PC-9 (cell line): ENCODE results near the gene B9D1.

ENCODE experiments used
- EZH2 ChIP-seq: fragments of 200-600 bp; sonication (generic); IDR thresholded peaks from 2 replicates; pipeline ENCODE4 v1.8.0; 2017; ENCODE audit warnings: antibody characterized with exemption, low read depth
- TF ChIP-seq, protein P1 (sequence below): fragments of 200-600 bp; sonication (generic); conservative IDR thresholded peaks from 2 replicates; pipeline ENCODE4 v1.6.1; 2017; ENCODE audit warnings: mixed run types, antibody characterized with exemption, mild to moderate bottlenecking, moderate library complexity

DNA sequence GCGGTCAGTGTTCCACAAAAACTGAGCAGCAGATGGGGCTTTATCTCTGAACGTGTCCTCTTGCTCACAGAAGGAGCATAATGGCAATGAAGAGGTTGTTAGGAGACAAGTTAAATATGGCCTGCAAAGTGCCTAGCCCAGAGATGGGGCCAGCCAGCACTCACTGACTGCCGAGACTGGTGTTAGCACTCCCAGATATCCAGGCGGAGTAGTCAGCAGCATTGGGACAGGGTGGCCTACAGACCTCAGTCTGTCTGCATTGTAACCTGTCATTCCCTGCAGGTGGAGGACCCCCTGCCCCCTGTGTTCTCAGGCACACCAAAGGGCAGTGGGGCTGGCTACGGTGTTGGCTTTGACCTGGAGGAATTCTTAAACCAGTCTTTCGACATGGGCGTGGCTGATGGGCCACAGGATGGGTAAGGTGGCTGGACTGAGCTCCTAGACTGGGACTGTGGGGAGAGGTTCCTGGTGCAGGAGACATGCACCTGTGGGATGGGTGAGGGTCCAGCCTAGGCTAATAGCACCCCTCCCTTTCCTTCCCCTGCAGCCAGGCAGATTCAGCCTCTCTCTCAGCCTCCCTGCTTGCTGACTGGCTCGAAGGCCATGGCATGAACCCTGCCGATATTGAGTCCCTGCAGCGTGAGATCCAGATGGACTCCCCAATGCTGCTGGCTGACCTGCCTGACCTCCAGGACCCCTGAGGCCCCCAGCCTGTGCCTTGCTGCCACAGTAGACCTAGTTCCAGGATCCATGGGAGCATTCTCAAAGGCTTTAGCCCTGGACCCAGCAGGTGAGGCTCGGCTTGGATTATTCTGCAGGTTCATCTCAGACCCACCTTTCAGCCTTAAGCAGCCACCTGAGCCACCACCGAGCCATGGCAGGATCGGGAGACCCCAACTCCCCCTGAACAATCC, 20.3 kb upstream of the B9D1 start:
- TF ChIP-seq EZH2, result no peak
- TF ChIP-seq, protein P1, sequence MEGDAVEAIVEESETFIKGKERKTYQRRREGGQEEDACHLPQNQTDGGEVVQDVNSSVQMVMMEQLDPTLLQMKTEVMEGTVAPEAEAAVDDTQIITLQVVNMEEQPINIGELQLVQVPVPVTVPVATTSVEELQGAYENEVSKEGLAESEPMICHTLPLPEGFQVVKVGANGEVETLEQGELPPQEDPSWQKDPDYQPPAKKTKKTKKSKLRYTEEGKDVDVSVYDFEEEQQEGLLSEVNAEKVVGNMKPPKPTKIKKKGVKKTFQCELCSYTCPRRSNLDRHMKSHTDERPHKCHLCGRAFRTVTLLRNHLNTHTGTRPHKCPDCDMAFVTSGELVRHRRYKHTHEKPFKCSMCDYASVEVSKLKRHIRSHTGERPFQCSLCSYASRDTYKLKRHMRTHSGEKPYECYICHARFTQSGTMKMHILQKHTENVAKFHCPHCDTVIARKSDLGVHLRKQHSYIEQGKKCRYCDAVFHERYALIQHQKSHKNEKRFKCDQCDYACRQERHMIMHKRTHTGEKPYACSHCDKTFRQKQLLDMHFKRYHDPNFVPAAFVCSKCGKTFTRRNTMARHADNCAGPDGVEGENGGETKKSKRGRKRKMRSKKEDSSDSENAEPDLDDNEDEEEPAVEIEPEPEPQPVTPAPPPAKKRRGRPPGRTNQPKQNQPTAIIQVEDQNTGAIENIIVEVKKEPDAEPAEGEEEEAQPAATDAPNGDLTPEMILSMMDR, result no peak
